ENCODE measurements around the gene PPP1R12A.
"Not testable (repeated sequence)": the region's sequence is repeated elsewhere in the genome, so short reads cannot be mapped to it uniquely, and the experiment has no call there.

The PPP1R12A gene

GRCh38 chr12:79841248-79841877 lies 93.5 kb downstream of the PPP1R12A start:
- DNase-seq, result no peak

- no peak for DNase-seq
These were observed 96.5 kb downstream of the PPP1R12A start for GRCh38 chr12:79838359-79838758.

DNA sequence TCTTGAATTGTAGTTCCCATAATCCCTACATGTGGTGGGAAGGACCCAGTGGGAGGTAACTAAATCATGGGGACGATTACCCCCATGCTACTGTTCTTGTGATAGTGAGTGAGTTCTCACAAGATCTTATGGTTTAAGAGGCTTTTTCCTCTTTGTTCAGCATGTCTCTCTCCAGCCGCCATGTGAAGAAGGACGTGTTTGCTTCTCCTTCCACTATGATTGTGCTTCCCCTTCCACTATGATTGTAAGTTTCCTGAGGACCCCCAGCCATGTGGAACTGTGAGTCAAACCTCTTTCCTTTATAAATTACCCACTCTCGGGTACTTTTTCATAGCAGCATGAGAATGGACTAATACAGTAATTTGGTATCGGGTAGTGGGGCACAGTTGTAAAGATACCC lies 97.3 kb downstream of the PPP1R12A start:
- no peak for DNase-seq

DNA sequence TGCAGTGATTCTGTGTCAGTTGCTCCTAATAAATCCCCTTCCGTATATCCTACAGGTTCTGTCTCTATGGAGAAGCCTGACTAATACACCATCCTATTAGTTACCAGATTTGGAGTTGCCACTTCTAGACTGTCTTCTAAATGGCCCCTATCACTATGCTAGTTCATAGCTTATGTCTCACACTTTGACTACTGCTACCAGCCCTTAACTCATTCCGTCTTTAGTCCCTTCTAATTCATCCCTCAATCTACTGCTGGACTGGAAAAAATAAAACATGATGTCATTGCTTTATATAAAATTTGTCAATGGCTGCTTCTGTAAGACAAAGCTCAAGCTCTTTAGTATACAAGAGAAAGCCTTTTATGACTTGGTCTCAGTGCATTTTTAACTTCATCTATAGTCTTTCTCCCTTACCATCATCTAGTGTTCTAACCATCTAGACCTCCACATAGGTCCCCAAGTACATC lies 99.5 kb downstream of the PPP1R12A start:
- no peak for DNase-seq

- DNase-seq, result no peak
These were observed 100.1 kb downstream of the PPP1R12A start for GRCh38 chr12:79834712-79835376.

- DNase-seq, result no peak
These were observed 104.5 kb downstream of the PPP1R12A start for GRCh38 chr12:79830440-79830839.

DNA sequence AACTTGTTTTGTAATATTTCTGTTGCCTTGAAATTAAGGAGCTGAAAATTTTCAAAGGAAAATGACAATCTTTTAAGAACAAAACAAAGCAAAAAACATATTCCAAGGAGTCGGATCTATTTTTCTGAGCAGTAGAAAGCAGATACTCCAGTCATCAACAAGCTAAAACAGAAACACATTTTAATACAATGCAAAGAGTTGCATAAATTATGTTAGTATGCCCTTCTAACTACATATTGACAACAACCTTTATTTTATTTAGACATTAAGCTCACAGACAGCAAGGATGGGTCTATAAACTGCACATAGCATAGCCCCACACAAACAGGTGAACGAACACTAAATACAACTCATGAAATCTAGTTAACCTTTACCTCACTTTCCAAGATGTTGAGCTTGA lies 106.0 kb downstream of the PPP1R12A start:
- DNase-seq, result no peak

GRCh38 chr12:79827484-79827883 lies 107.4 kb downstream of the PPP1R12A start:
- DNase-seq, result no peak

- no peak for DNase-seq
These were observed 108.4 kb downstream of the PPP1R12A start for GRCh38 chr12:79826267-79827128.

DNA sequence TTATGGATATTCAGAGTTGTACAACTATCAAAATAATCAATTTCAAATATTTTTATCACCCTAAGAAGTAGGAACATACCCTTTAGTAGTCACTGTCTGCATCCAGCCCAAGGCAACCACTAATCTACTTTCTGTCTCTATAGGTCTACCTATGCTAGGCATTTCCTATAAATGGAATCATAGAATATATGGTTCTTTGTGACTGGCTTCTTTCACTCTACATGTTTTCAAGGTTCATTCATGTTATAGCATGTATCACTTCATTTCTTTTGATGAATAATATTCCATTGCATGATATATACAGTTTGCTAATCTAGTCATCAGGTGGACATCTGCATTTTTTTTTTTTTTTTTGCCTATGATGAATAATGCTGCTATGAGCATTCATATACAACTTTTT lies 112.4 kb downstream of the PPP1R12A start:
- no peak for DNase-seq

- no peak for DNase-seq
These were observed 116.0 kb downstream of the PPP1R12A start for GRCh38 chr12:79818856-79819255.

DNA sequence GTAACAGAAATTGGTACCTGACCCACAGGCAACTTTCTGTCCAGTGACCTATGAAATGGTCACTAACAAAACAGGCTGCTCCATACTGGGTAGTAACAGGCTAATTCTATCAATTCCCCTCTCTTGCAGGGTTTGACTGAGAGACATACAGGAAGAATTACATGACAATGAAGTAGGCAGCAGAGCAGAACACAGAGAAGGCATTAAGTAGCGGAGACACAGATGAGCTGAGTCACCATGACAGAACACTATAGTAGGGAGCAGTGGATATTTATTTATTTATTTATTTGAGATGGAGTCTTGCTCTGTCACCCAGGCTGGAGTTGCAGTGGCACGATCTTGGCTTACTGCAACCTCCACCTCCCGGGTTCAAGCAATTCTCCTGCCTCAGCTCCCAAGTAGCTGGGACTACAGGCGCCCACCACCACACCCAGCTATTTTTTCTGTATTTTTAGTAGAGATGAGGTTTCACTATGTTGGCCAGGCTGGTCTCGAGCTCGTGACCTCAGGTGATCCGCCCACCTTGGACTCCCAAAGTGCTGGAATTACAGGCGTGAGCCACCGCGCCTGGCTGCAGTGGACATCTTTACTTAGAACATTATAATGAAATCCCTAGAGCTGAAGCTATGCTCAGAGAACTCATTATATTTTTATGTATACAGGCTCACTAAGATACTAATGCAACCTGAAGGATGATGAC lies 150.4 kb downstream of the PPP1R12A start:
- not testable (repeated sequence) for DNase-seq

- no peak for DNase-seq
These were observed 152.6 kb downstream of the PPP1R12A start for GRCh38 chr12:79782172-79782900.

- no peak for DNase-seq
These were observed 156.0 kb downstream of the PPP1R12A start for GRCh38 chr12:79778802-79779448.

DNA sequence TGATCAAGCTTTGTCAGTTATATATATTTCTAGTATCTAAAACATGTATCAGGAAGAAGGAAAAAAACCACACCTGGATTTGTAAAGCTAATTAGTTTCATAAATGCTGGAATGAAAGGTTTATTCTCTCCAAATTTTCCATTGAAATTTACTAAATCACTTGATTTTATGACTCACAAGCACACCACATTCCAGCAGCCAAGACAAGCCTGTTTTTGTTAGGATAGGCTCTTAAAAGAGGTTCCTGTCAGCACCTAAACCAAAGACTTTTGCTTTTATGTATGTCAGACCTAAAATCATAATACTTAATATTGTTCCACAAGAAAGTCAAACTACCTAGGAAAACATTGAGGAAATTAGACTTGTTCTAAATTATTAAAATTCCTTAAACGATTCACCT lies 158.8 kb downstream of the PPP1R12A start:
- DNase-seq, result no peak

- no peak for DNase-seq
These were observed 159.4 kb downstream of the PPP1R12A start for GRCh38 chr12:79775355-79776027.

DNA sequence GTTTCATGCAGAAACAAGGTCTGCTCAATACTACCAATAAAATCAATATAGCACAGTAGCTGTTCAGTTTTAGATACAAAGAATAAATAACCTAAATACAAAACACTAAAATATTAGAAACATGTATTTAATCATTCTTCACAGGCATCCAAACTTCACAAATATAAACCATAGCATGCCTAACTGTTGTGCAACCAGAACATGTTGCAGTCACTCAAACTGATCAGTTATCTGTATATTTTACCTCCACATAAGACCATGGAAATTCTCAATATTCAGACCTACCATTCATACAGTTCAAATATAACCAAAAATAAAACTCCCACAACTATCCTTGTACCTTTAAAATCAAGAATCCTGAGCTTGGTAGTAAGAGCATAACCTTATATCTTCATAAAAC lies 161.0 kb downstream of the PPP1R12A start:
- DNase-seq, result no peak

DNA sequence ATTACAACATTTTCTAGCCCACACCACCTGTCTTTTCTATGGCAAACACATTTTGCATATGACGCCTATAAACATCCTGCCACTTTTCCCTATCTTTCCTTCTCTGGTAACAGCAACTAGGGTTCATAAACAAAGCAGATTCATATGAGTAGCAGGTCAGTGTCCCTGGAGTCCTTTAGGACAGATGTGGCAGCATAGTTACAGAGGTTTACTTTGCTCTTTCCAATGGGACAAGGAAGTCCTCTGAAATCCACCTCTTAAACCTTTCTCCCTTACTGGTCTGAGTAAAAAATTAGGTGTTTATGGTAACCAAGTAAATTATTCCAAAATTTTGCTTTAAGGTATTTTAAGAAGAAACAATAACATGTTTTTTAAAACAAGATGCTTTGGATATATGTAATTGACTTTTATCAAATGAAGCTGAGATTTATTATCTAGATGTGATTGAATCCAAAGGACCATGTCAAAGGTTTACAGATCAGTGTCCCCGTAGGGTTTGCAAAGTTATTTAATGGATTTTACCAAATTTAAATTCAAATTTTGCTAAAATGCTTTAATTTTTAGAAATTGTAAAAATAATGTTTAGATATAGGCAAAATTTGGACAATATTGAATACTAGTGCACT lies 164.9 kb downstream of the PPP1R12A start:
- no peak for DNase-seq

GRCh38 chr12:79769189-79769859 lies 165.6 kb downstream of the PPP1R12A start:
- no peak for DNase-seq
